Loucy (cell line): ENCODE results near the gene TPCN2.

Experiments
- H2AFZ ChIP-seq: fragments of 200-600 bp; sonication (generic); 2 replicates; pipeline ENCODE4 v1.6.0; 2016; ENCODE audit warnings: antibody characterized with exemption, mild to moderate bottlenecking, low read length, moderate library complexity
- H3F3A ChIP-seq: fragments of 200-600 bp; 2 replicates; pipeline ENCODE4 v1.6.0; 2016; ENCODE audit warnings: antibody characterized with exemption, low read depth, mild to moderate bottlenecking
- H3K27me3 ChIP-seq: fragments of 200-600 bp; sonication (generic); 2 replicates; pipeline ENCODE4 v1.6.1; 2014; ENCODE audit warnings: low read length, mild to moderate bottlenecking; ENCODE audit not compliant: insufficient read depth, poor library complexity, severe bottlenecking
- H3K36me3 ChIP-seq: fragments of 200-600 bp; sonication (generic); 2 replicates; pipeline ENCODE4 v1.6.1; 2016; ENCODE audit warnings: low read length; ENCODE audit not compliant: insufficient read depth
- H3K4me1 ChIP-seq: fragments of 200-600 bp; sonication (generic); 2 replicates; pipeline ENCODE4 v1.5.1; 2014; ENCODE audit warnings: low read length, mild to moderate bottlenecking; ENCODE audit not compliant: insufficient read depth, poor library complexity, severe bottlenecking
- H3K4me2 ChIP-seq: fragments of 200-600 bp; sonication (generic); 2 replicates; pipeline ENCODE4 v1.6.0; 2014; ENCODE audit warnings: antibody characterized with exemption, low read length, low read depth, mild to moderate bottlenecking; ENCODE audit not compliant: poor library complexity, severe bottlenecking
- H3K4me3 ChIP-seq: fragments of 200-600 bp; sonication (generic); 2 replicates; pipeline ENCODE4 v1.5.1; 2014; ENCODE audit warnings: low read length, mild to moderate bottlenecking, mixed read lengths; ENCODE audit not compliant: poor library complexity, severe bottlenecking
- H3K79me2 ChIP-seq: fragments of 200-600 bp; sonication (generic); 2 replicates; pipeline ENCODE4 v1.6.1; 2014; ENCODE audit warnings: low read length; ENCODE audit not compliant: insufficient read depth
- H3K9ac ChIP-seq: fragments of 200-600 bp; sonication (generic); 2 replicates; pipeline ENCODE4 v1.6.0; 2014; ENCODE audit warnings: mild to moderate bottlenecking, low read depth, low read length, moderate library complexity; ENCODE audit not compliant: poor library complexity, severe bottlenecking
- H3K9me2 ChIP-seq: fragments of 200-600 bp; sonication (generic); replicated peaks from 2 replicates; pipeline ENCODE4 v1.6.1; 2016; ENCODE audit warnings: low read depth, low read length, mixed read lengths
- H3K9me3 ChIP-seq: fragments of 200-600 bp; sonication (generic); 2 replicates; pipeline ENCODE4 v1.6.1; 2014; ENCODE audit warnings: mild to moderate bottlenecking, antibody characterized with exemption, low read length, low read depth; ENCODE audit not compliant: insufficient read depth
- H4K20me1 ChIP-seq: fragments of 200-600 bp; sonication (generic); 2 replicates; pipeline ENCODE4 v1.6.0; 2014; ENCODE audit warnings: antibody characterized with exemption, low read length, mild to moderate bottlenecking; ENCODE audit not compliant: insufficient read depth, poor library complexity, severe bottlenecking
- EZH2phosphoT487 ChIP-seq: fragments of 200-600 bp; IDR thresholded peaks from 2 replicates; pipeline ENCODE4 v1.6.1; 2018; ENCODE audit warnings: antibody characterized with exemption, mild to moderate bottlenecking, moderate library complexity, borderline replicate concordance
- TF ChIP-seq, protein P1 (sequence below): fragments of 200-600 bp; sonication (generic); conservative IDR thresholded peaks from 2 replicates; pipeline ENCODE4 v1.5.1; 2014; ENCODE audit warnings: mild to moderate bottlenecking, antibody characterized with exemption, low read length

The TPCN2 gene

DNA sequence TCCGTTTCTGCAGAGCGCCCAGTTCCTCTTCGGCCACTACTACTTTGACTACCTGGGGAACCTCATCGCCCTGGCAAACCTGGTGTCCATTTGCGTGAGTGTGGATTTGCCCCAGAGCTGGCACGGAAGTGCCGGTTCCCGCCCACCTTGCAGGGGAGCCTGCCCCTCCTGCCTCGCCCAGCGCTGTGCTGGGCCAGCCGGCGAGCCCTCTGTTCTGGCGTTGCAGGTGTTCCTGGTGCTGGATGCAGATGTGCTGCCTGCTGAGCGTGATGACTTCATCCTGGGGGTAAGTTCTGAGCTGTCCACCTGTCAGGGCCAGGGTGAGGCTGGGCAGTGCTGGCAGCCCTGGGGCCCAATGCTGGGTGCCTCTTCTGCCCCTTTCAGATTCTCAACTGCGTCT, 29.8 kb downstream of the TPCN2 start:
- no peaks in the 10 kb centered on the region for H4K20me1 ChIP-seq
- H3K4me1 ChIP-seq = no peaks in the 10 kb centered on the region
- no peak overlapping the region for H3K4me2 ChIP-seq
- no peak overlapping the region for H3K9ac ChIP-seq
- H3K4me3 ChIP-seq = no peak overlapping the region
- H3K9me3 ChIP-seq = no peaks in the 10 kb centered on the region
- no peak overlapping the region for H2AFZ ChIP-seq
- no peak for TF ChIP-seq EZH2phosphoT487
- TF ChIP-seq, protein P1, sequence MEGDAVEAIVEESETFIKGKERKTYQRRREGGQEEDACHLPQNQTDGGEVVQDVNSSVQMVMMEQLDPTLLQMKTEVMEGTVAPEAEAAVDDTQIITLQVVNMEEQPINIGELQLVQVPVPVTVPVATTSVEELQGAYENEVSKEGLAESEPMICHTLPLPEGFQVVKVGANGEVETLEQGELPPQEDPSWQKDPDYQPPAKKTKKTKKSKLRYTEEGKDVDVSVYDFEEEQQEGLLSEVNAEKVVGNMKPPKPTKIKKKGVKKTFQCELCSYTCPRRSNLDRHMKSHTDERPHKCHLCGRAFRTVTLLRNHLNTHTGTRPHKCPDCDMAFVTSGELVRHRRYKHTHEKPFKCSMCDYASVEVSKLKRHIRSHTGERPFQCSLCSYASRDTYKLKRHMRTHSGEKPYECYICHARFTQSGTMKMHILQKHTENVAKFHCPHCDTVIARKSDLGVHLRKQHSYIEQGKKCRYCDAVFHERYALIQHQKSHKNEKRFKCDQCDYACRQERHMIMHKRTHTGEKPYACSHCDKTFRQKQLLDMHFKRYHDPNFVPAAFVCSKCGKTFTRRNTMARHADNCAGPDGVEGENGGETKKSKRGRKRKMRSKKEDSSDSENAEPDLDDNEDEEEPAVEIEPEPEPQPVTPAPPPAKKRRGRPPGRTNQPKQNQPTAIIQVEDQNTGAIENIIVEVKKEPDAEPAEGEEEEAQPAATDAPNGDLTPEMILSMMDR = no peak
- no peaks in the 10 kb centered on the region for H3F3A ChIP-seq
- H3K36me3 ChIP-seq = peaks cover 39% of the 10 kb centered on the region; the same call in 1 of the 2 replicates
- no peaks in the 10 kb centered on the region for H3K9me2 ChIP-seq
- no peaks in the 10 kb centered on the region for H3K27me3 ChIP-seq
- H3K79me2 ChIP-seq = no peaks in the 10 kb centered on the region

DNA sequence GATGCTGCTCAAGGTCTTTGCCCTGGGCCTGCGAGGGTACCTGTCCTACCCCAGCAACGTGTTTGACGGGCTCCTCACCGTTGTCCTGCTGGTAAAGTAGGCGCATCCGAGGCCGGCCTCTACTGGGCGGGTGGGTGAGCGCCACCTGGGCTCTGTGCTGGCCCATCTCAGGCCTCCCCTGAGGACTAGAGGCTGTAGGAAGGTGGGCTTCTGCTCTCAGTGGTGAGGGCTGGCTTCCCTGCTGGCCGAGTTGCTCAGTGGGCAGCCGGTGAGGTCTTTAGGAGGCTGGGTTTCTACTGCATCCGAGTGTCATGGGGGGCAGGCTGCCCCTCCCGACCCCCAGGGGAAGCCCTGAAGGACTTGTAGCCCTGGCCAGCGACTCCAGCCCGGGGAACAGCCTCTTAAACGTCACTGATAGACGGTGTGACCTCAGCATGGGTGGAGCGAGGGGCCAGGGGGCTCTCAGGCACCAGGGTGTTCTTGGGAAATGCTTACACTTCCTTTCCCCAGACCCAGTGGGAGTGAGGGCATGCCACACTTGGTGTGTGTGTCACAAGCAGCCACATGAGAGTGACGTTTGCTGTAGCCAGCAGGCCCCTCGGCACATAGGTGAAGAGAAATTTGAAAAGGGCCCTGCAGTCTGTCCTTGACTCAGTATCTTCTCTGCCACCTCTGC, 30.3 kb downstream of the TPCN2 start:
- H3K9me3 ChIP-seq = no peaks in the 10 kb centered on the region
- H3K9ac ChIP-seq = no peak overlapping the region
- no peaks in the 10 kb centered on the region for H3K79me2 ChIP-seq
- no peak overlapping the region for H2AFZ ChIP-seq
- no peaks in the 10 kb centered on the region for H3K27me3 ChIP-seq
- H3K4me1 ChIP-seq = no peaks in the 10 kb centered on the region
- H3K4me2 ChIP-seq = no peak overlapping the region
- no peaks in the 10 kb centered on the region for H3K9me2 ChIP-seq
- H4K20me1 ChIP-seq = no peaks in the 10 kb centered on the region
- no peaks in the 10 kb centered on the region for H3F3A ChIP-seq
- TF ChIP-seq EZH2phosphoT487 = no peak
- TF ChIP-seq, protein P1 = no peak
- no peak overlapping the region for H3K4me3 ChIP-seq
- H3K36me3 ChIP-seq = peaks cover 35% of the 10 kb centered on the region; the same call in 1 of the 2 replicates

GRCh38 chr11:69079661-69080256, 31.0 kb downstream of the TPCN2 start:
- Histone ChIP-seq H3K9me3 (no peaks in the 10 kb centered on the region), H3K36me3 (peaks cover 31% of the 10 kb centered on the region; the same call in 1 of the 2 replicates), H4K20me1 (no peaks in the 10 kb centered on the region), H3F3A (no peaks in the 10 kb centered on the region), H3K79me2 (no peaks in the 10 kb centered on the region), H3K9me2 (no peaks in the 10 kb centered on the region), H3K27me3 (no peaks in the 10 kb centered on the region), H3K4me2 (peak overlapping the region; percentile 16), H2AFZ (no peak overlapping the region), H3K4me3 (no peak overlapping the region), H3K9ac (no peak overlapping the region), H3K4me1 (no peaks in the 10 kb centered on the region)
- TF ChIP-seq, protein P1 = no peak
- TF ChIP-seq EZH2phosphoT487 = no peak
